SK-N-SH (cell line): Measurements from ENCODE around the gene MYOCOS. TPM values are rescaled to one million over a fixed set of nuclear protein-coding genes. Genes with fewer than 3 reads are reported as not detected.

Source experiments
- CTCF ChIA-PET: fragments of 300-600, 350-600 bp; formaldehyde crosslinking; extraction: SDS; loops from one replicate; lab custom pipeline; 2021; lab: Yijun Ruan, JAX
- POLR2A ChIA-PET: fragments of 350-600 bp; sonication (Branson Sonifier 250); formaldehyde crosslinking; extraction: SDS; loops from one replicate; lab custom pipeline; 2020; ENCODE audit warnings: antibody characterized with exemption, inconsistent platforms; lab: Yijun Ruan, JAX
- DNase-seq: peaks from one replicate; pipeline ENCODE4 v3.0.0; 2012
- H2AFZ ChIP-seq: fragments of 200-600 bp; sonication (generic); 2 replicates; pipeline ENCODE4 v1.8.1; 2016; ENCODE audit warnings: antibody characterized with exemption, mild to moderate bottlenecking, low read depth
- H3F3A ChIP-seq: fragments of 200-600 bp; sonication (generic); replicated peaks from 2 replicates; pipeline ENCODE3; 2016; ENCODE audit warnings: antibody characterized with exemption, mild to moderate bottlenecking; ENCODE audit not compliant: insufficient read depth
- H3K27ac ChIP-seq, 2 experiments: fragments of 200-500 bp in 1 of 2; fragments of 200-600 bp in 1 of 2; sonication (Bioruptor generic) in 1 of 2; sonication (generic), shearing (Covaris generic) in 1 of 2; 2 replicates each; pipeline versions ENCODE4 v1.5.1 to v1.6.1; 2014 to 2016; ENCODE audit warnings: low read depth in 2 of 2, inconsistent platforms in 1 of 2, low read length in 1 of 2, mild to moderate bottlenecking in 1 of 2, mixed read lengths in 1 of 2
- H3K27me3 ChIP-seq: fragments of 200-600 bp; sonication (generic), shearing (Covaris generic); 2 replicates; pipeline ENCODE4 v1.6.1; 2016; ENCODE audit warnings: mixed run types; ENCODE audit not compliant: insufficient read depth
- H3K36me3 ChIP-seq, 2 experiments: fragments of 200-500 bp in 1 of 2; fragments of 200-600 bp in 1 of 2; sonication (Bioruptor generic) in 1 of 2; sonication (generic) in 1 of 2; replicated peaks in 1 of 2; 2 replicates each; pipeline versions ENCODE3 to v1.5.1; 2014 to 2016; ENCODE audit warnings: low read length in 1 of 2, mild to moderate bottlenecking in 1 of 2; ENCODE audit not compliant: insufficient read depth in 2 of 2, control insufficient read depth in 1 of 2
- H3K4me1 ChIP-seq, 2 experiments: fragments of 200-500 bp in 1 of 2; fragments of 200-600 bp in 1 of 2; sonication (Bioruptor generic) in 1 of 2; sonication (generic), shearing (Covaris generic) in 1 of 2; 2 replicates each; pipeline versions ENCODE4 v1.5.1 to v1.6.1; 2014 to 2016; ENCODE audit warnings: low read depth in 1 of 2, low read length in 1 of 2, mixed run types in 1 of 2; ENCODE audit not compliant: insufficient read depth in 2 of 2, control insufficient read depth in 1 of 2
- H3K4me2 ChIP-seq: fragments of 200-600 bp; sonication (generic), shearing (Covaris generic); 2 replicates; pipeline ENCODE4 v1.6.1; 2017; ENCODE audit warnings: mixed run types
- H3K4me3 ChIP-seq, 2 experiments: fragments of 200-500 bp in 1 of 2; fragments of 200-600 bp in 1 of 2; sonication (Bioruptor generic) in 1 of 2; sonication (generic), shearing (Covaris generic) in 1 of 2; 2 replicates each; pipeline versions ENCODE4 v1.5.1 to v1.8.1; 2014 to 2016; ENCODE audit warnings: low read depth in 2 of 2, inconsistent platforms in 1 of 2, low read length in 1 of 2, mild to moderate bottlenecking in 1 of 2, mixed read lengths in 1 of 2, moderate library complexity in 1 of 2
- H3K79me2 ChIP-seq: fragments of 200-600 bp; sonication (generic); 2 replicates; pipeline ENCODE4 v1.8.1; 2017; ENCODE audit warnings: mild to moderate bottlenecking; ENCODE audit not compliant: insufficient read depth
- H3K9ac ChIP-seq: fragments of 200-600 bp; sonication (generic); 2 replicates; pipeline ENCODE4 v1.6.1; 2017; ENCODE audit warnings: mixed run types
- H3K9me2 ChIP-seq: fragments of 200-600 bp; sonication (generic); 2 replicates; pipeline ENCODE4 v1.6.1; 2017; ENCODE audit warnings: mixed run types
- H3K9me3 ChIP-seq: fragments of 200-600 bp; sonication (generic); 2 replicates; pipeline ENCODE4 v1.6.1; 2017; ENCODE audit warnings: mixed run types, mild to moderate bottlenecking, moderate library complexity
- H4K20me1 ChIP-seq: fragments of 200-600 bp; sonication (generic); 2 replicates; pipeline ENCODE4 v1.6.1; 2017; ENCODE audit warnings: mild to moderate bottlenecking, mixed run types; ENCODE audit not compliant: insufficient read depth
- EP300 ChIP-seq, 2 experiments: IDR thresholded peaks; 2 replicates each; pipeline versions ENCODE4 v1.4.0 to v1.6.1; 2012; ENCODE audit warnings: borderline replicate concordance in 1 of 2, low read depth in 1 of 2, low read length in 1 of 2
- EZH2phosphoT487 ChIP-seq: fragments of 200-600 bp; sonication (generic); IDR thresholded peaks from 2 replicates; pipeline ENCODE4 v1.6.1; 2017; ENCODE audit warnings: low read depth, mixed run types, mild to moderate bottlenecking, antibody characterized with exemption, moderate library complexity, borderline replicate concordance
- FOSL2 ChIP-seq: IDR thresholded peaks from 2 replicates; pipeline ENCODE4 v1.4.0; 2012; ENCODE audit warnings: low read depth, mild to moderate bottlenecking, moderate library complexity, borderline replicate concordance
- FOXJ3 ChIP-seq: sonication (generic); formaldehyde crosslinking; IDR thresholded peaks from 2 replicates; pipeline ENCODE4 v1.5.1; 2020; ENCODE audit warnings: mild to moderate bottlenecking, missing genetic modification reagents
- FOXM1 ChIP-seq: IDR thresholded peaks from 2 replicates; pipeline ENCODE4 v1.4.0; 2012; ENCODE audit warnings: low read depth, mild to moderate bottlenecking
- GABPA ChIP-seq: IDR thresholded peaks from 2 replicates; pipeline ENCODE4 v1.4.0; 2012; ENCODE audit warnings: low read depth, mild to moderate bottlenecking
- MEF2A ChIP-seq: IDR thresholded peaks from 2 replicates; pipeline ENCODE4 v1.4.0; 2012; ENCODE audit warnings: low read depth, borderline replicate concordance
- MXI1 ChIP-seq: IDR thresholded peaks from 2 replicates; pipeline ENCODE4 v1.6.1; 2012; ENCODE audit warnings: mild to moderate bottlenecking, low read depth, low read length, improper control_type of control experiment
- POLR2AphosphoS5 ChIP-seq: IDR thresholded peaks from 2 replicates; pipeline ENCODE4 v1.6.1; 2012; ENCODE audit warnings: low read depth, low read length
- RCOR1 ChIP-seq: fragments of 150-350 bp; IDR thresholded peaks from 2 replicates; pipeline ENCODE4 v1.6.1; 2017; ENCODE audit warnings: antibody characterized with exemption, low read length
- RFX5 ChIP-seq: IDR thresholded peaks from 2 replicates; pipeline ENCODE4 v1.6.1; 2012; ENCODE audit warnings: mild to moderate bottlenecking, improper control_type of control experiment, low read length
- SIN3A ChIP-seq: IDR thresholded peaks from 2 replicates; pipeline ENCODE4 v1.6.1; 2012; ENCODE audit warnings: low read depth, mild to moderate bottlenecking, low read length, moderate library complexity, borderline replicate concordance
- TAF1 ChIP-seq: IDR thresholded peaks from 2 replicates; pipeline ENCODE4 v1.6.1; 2012; ENCODE audit warnings: low read depth, mild to moderate bottlenecking, low read length, moderate library complexity, borderline replicate concordance
- TCF12 ChIP-seq: IDR thresholded peaks from 2 replicates; pipeline ENCODE4 v1.4.0; 2012
- WGBS: methylation state at CpG from one replicate; pipeline ENCODE4 v1.1.6; 2017; ENCODE audit warnings: low lambda C conversion rate; 5-methylcytosine and 5-hydroxymethylcytosine counted together
- polyA plus RNA-seq, 3 experiments: library from polyadenylated mRNA; depleted of rRNA; stranded (reverse); fragments of >200 nt; gene quantifications; 2 replicates each; pipeline ENCODE4 v1.2.3, GENCODE V29; 2012
- TF ChIP-seq, protein P1 (sequence below): IDR thresholded peaks from 2 replicates; pipeline ENCODE4; 2012
- TF ChIP-seq, protein P2 (sequence below): IDR thresholded peaks from 2 replicates; pipeline ENCODE4 v1.4.0; 2012; ENCODE audit warnings: low read depth, borderline replicate concordance
- TF ChIP-seq, protein P3 (sequence below): fragments of 150-350 bp; IDR thresholded peaks from 2 replicates; pipeline ENCODE4 v1.6.1; 2017; ENCODE audit warnings: antibody characterized with exemption, low read length, low read depth, borderline replicate concordance
- TF ChIP-seq, protein P4 (sequence below): fragments of 200-600 bp; sonication (generic); IDR thresholded peaks from 2 replicates; pipeline ENCODE4 v1.6.1; 2017; ENCODE audit warnings: antibody characterized with exemption, mild to moderate bottlenecking, moderate library complexity

Gene MYOCOS
- polyA plus RNA-seq, 1 of the 3 experiments (the other 2 are of a cell fraction), result not detected

DNA sequence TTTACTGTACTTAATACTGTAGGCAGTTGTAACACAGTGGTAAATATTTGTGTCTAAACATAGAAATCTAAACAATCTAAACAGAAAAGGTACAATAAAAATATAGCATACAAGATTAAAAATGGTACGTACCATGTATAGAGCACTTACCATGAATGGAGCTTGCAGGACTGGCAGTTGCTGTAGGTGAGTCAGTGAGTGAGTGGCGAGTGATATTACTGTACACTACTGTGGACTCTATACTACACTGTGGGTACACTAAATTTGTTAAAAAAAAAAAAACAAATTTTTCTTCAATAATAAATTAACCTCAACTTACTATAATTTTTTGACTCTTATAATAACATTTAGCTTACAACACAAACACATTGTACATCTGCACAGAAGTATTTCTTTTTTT is 39.5 kb upstream of the MYOCOS start:
- H3K79me2 ChIP-seq, result peaks cover 18% of the 10 kb centered on the region
- H3K27ac ChIP-seq, result no peak overlapping the region
- no peak overlapping the region for H3K4me3 ChIP-seq
- ChIA-PET CTCF (interaction anchor here (0.7 kb wide), 1 partner anchor 216 kb away, joined by 3 read pairs; no protein-coding TSS in a partner anchor), POLR2A (no interaction called here)
- no peaks in the 10 kb centered on the region for H3K4me1 ChIP-seq
- DNase-seq, result no peak
- no peak overlapping the region for H3K4me2 ChIP-seq
- TF ChIP-seq RCOR1, result no peak
- TF ChIP-seq FOXJ3 (CRISPR knock-in tag), result no peak
- TF ChIP-seq FOXM1, result no peak
- no peak for TF ChIP-seq EZH2phosphoT487
- TF ChIP-seq TCF12, result no peak
- TF ChIP-seq RFX5, result no peak
- no peak for TF ChIP-seq SIN3A
- no peak for TF ChIP-seq GABPA
- TF ChIP-seq EP300 (IDR thresholded peaks at IDR 0.05; ENCODE audit: borderline replicate concordance in 1 of 2, low read depth in 1 of 2, low read length in 1 of 2), result no peak
- TF ChIP-seq, protein P1, sequence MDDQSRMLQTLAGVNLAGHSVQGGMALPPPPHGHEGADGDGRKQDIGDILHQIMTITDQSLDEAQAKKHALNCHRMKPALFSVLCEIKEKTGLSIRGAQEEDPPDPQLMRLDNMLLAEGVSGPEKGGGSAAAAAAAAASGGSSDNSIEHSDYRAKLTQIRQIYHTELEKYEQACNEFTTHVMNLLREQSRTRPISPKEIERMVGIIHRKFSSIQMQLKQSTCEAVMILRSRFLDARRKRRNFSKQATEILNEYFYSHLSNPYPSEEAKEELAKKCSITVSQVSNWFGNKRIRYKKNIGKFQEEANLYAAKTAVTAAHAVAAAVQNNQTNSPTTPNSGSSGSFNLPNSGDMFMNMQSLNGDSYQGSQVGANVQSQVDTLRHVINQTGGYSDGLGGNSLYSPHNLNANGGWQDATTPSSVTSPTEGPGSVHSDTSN, result no peak
- TF ChIP-seq, protein P2, sequence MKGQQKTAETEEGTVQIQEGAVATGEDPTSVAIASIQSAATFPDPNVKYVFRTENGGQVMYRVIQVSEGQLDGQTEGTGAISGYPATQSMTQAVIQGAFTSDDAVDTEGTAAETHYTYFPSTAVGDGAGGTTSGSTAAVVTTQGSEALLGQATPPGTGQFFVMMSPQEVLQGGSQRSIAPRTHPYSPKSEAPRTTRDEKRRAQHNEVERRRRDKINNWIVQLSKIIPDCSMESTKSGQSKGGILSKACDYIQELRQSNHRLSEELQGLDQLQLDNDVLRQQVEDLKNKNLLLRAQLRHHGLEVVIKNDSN, result no peak
- TF ChIP-seq, protein P3, sequence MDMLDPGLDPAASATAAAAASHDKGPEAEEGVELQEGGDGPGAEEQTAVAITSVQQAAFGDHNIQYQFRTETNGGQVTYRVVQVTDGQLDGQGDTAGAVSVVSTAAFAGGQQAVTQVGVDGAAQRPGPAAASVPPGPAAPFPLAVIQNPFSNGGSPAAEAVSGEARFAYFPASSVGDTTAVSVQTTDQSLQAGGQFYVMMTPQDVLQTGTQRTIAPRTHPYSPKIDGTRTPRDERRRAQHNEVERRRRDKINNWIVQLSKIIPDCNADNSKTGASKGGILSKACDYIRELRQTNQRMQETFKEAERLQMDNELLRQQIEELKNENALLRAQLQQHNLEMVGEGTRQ, result no peak
- no peak for TF ChIP-seq MXI1
- TF ChIP-seq, protein P4, sequence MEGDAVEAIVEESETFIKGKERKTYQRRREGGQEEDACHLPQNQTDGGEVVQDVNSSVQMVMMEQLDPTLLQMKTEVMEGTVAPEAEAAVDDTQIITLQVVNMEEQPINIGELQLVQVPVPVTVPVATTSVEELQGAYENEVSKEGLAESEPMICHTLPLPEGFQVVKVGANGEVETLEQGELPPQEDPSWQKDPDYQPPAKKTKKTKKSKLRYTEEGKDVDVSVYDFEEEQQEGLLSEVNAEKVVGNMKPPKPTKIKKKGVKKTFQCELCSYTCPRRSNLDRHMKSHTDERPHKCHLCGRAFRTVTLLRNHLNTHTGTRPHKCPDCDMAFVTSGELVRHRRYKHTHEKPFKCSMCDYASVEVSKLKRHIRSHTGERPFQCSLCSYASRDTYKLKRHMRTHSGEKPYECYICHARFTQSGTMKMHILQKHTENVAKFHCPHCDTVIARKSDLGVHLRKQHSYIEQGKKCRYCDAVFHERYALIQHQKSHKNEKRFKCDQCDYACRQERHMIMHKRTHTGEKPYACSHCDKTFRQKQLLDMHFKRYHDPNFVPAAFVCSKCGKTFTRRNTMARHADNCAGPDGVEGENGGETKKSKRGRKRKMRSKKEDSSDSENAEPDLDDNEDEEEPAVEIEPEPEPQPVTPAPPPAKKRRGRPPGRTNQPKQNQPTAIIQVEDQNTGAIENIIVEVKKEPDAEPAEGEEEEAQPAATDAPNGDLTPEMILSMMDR, result no peak
- no peak for TF ChIP-seq TAF1
- no peak for TF ChIP-seq MEF2A
- TF ChIP-seq POLR2AphosphoS5, result no peak
- TF ChIP-seq FOSL2, result no peak
- no peaks in the 10 kb centered on the region for H4K20me1 ChIP-seq
- H3K9me2 ChIP-seq, result no peaks in the 10 kb centered on the region
- H3K27me3 ChIP-seq, result no peaks in the 10 kb centered on the region
- peaks cover 3% of the 10 kb centered on the region for H3F3A ChIP-seq
- H3K9ac ChIP-seq, result no peak overlapping the region
- H3K9me3 ChIP-seq, result no peaks in the 10 kb centered on the region
- WGBS, result 98% methylated on average over 2 of the region's 2 CpGs
- peaks cover 79 to 88% of the 10 kb centered on the region in 2 experiments for H3K36me3 ChIP-seq
- no peak overlapping the region for H2AFZ ChIP-seq
